GM18526 (cell line): Measurements from ENCODE around the gene BCO1.

Experiments
- POLR2A ChIP-seq: IDR thresholded peaks from 3 replicates; pipeline ENCODE4 v1.6.1; 2011; ENCODE audit not compliant: insufficient read length; ENCODE audit errors: extremely low read depth

Gene BCO1

DNA sequence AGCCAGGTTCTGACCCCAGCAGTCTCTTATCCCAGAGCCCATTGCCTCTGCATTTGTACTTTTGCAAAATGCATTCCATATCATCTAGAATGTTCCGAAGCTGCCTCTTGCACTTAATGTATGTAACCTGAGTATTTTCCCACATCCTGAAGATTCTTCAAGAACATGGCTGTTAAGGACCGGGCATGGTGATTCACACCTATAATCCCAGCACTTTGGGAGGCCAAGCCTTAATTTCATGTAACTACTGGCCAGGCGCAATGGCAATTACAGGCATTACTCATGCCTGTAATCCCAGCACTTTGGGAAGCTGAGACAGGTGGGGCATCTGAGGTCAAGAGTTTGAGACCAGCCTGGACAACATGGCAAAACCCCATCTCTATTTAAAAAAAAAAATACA, 44.6 kb downstream of the BCO1 start:
- TF ChIP-seq POLR2A: no peak

DNA sequence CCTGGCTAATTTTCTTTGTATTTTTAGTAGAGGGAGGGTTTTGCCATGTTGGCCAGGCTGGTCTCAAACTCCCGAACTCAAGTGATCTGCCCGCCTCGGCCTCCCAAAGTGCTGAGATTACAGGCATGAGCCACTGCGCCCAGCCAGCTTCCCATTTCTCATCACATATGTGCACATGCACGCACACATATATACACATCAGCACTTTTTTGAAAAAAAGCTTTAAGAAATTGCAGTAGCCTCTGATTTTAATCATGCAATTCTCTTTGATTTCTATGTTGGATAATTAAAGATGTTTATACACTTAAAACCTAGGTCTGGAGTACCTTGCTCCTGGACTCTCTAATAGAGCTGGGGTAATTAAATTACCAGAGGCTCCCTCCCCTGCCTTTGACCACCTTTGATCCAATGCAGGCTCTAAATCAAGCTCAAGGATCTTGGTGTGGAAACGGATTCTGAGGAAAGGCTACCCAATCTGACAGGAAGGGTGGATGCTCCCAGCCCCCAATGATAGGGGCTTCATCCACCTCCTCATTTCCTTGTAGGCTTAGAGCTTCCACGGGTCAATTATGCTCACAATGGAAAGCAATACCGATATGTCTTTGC, 46.6 kb downstream of the BCO1 start:
- TF ChIP-seq POLR2A: no peak

DNA sequence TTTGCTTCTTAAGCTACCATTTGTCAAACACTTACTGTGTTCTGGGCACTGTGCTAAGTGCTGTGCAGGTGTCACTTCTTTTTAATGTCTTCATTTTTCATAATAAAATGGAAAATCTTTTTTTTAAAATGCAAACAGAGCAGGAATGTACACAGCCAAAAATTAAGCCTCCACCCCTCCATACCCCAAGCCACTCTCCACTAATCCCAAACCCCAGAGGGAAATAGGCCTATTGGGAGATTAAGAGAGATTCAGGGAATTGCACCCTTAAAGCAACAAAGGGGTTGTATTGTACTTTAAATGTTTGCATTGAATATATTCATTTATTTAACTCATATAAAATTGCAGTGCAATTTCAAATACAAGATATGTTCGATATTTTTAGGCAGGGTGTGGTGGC, 47.7 kb downstream of the BCO1 start:
- TF ChIP-seq POLR2A: no peak

- no peak for TF ChIP-seq POLR2A
These were observed 52.6 kb downstream of the BCO1 start for GRCh38 chr16:81291117-81291516.

- TF ChIP-seq POLR2A: no peak
These were observed 54.4 kb downstream of the BCO1 start for GRCh38 chr16:81292936-81293335.

DNA sequence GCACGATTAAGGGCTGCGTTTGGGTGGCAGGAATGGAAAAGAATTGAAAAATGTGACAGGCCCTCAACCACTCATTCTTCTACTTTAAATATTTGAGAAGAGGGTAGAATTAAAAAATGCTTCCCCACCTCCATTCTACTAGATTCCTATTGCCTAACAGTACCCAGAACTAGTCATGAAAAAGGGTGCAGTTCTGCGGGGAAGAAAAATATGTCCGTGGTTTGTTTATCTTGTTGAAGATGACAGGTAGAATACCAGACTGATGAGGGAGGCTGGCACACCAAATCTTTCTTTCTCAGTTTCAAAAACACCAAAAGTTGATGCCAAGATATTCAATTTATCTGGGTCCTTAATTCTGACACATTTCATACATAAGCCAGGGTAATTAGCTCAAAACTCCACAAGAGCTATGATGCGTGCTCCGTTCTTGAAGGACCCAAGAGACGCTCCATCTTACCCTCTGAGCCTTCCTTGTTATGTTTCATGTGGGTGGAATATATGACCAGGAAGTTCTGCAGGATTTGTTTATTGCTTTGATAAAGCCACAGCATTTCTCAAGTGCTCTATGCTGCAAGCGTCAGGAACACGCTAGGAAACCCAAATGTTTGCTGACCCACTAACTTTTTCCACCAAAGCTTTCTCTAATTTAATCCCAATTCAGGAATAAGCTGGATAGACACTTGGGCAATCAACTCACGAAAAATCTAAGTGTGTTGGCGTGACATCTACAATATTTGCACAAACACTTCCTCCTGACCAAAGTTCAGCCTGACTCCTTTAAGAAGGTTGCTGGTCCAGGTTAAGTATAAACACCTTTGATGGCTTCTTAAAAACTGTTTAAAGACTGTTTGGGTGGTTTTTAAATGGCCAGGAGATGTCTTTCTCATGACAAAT, 55.7 kb downstream of the BCO1 start:
- TF ChIP-seq POLR2A: no peak

GRCh38 chr16:81296631-81297030, 58.1 kb downstream of the BCO1 start:
- no peak for TF ChIP-seq POLR2A

GRCh38 chr16:81307770-81308169, 69.3 kb downstream of the BCO1 start:
- no peak for TF ChIP-seq POLR2A

DNA sequence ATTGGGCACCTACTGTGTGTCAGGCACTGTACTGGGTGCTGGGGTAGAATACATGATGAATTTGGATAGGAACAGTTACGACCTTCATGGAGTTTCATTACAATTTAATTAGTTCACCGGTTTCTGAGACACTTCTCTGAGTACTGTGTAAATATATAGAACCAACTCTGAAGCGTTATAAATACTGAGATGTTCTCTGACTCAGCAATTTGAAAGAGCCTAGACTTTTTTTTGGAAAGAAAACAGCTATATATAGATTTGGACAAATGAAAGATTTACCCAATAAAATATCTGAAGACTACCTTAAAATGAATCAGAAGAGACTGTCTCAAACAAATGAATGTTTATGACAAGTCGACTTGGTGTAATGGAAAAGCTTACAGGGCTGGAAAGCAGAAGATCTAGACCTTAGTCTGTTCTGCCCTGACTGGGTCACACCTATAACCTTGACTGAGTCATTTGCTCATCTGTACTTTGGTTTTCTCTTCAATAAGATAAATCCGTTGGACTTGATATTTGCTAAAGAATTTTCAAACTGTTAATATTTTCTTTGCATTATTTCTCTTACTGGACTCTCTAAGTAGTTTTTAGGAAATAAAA, 71.7 kb downstream of the BCO1 start:
- no peak for TF ChIP-seq POLR2A

GRCh38 chr16:81311762-81312161, 73.3 kb downstream of the BCO1 start:
- no peak for TF ChIP-seq POLR2A

DNA sequence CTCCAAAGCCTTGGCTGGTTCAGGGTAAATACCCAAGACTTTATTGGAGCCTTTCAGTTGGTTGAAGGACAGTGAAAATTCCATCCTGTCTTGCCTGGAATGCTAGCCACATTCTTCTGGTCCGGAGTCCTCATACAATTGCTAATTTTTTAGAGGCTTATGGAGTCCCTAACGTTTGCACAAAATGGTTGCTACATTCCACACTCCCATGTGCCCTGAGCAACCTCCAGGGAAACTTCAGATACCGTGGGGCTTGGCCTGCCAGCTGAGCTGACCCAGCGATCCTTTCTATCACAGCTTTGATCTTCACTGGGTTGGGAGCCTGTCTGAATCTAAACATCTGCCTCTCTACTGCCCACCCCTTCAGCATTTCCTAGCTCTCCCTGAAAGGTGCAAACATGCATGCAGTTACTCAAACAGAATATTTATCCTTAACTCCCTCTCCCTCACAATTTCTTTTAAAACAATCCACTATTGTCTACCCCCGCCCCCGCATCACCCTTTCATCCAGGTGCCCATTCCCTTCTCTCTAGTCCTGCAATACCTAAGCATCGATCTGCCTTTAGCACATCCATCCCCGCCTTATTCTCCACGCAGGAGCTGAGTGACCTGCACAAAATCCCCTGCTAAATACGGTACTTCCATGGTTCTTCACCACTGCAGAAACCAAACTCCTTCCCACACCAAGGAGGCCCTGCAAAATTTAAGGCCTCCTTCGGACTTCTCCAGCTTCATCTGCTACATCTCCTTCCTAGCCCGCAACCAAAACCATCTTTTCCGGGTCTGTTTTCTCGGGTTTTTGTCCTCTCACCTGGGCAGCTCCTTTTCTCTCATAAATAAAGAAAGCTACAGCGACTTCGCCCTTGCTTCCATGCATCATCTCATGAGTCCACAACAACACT, 75.5 kb downstream of the BCO1 start:
- TF ChIP-seq POLR2A: no peak

- peak; percentile 89 for TF ChIP-seq POLR2A
These were observed 76.2 kb downstream of the BCO1 start, which contains the start of gene GAN for GRCh38 chr16:81314603-81315270. Gene GAN, plus strand, starts transcription at chr16:81314962. Its CDS starts 152 bp downstream, at chr16:81315114.

DNA sequence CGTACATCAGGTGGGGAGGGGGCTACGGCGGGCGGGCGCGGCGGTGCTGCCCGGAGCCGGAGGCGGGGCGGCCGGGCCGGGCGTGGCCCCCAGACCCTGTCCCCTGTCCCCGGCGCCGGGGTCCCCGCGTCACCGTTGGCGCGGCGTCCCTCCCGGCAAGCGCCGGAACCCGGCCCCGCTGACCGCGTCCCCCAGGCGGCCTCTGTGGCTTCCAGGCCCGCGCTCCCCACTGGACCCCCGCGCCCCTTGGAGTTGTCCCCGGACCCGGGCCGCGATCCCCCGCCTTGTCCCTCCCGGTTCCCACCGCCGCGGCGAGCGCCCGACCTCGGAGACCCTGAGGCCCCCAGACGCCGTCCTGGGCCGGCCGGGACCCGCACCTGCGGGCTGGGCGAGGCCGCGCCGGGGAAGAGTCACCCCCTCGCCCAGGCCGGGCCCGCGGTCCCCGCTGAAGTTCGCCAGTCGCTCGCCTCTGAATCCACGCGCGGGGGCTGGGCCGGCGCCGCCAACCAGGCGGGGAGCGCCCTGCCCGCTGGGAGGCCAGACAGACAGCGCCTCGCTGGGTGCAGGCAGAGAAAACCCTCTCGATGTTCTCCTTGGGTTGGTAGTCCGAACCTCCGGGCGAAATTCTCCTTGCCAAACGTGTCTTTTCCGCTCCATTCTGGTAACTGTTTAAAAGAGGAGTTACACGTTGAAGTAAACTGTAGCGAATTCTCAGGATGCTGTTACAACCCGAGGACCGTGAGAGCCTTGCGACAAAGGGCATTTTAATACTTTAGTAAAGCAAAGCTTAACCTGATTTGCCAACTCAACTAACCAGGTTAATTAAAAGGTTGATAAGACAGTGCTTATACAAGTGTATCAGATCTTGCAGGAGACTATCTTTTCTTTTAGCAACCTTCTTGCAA, 77.0 kb downstream of the BCO1 start:
- no peak for TF ChIP-seq POLR2A

- no peak for TF ChIP-seq POLR2A
These were observed 77.6 kb downstream of the BCO1 start for GRCh38 chr16:81316176-81316496.
